Right cardiac atrium (tissue), 5 donors: Measurements from ENCODE around the gene TTLL11. TPM values are rescaled to one million over a fixed set of nuclear protein-coding genes. Genes with fewer than 3 reads are reported as not detected.

Experiments used
- ATAC-seq, 2 donors: fragments of 200-7000 bp; cut with Tn5 transposase; one replicate each; pipeline versions ENCODE4 v1.8.0 to v1.9.1; 2020; ENCODE audit warnings: moderate library complexity in 2 of 2, mild to moderate bottlenecking in 1 of 2
- DNase-seq, 3 donors: peaks; one replicate each; pipeline ENCODE4 v3.0.0-alpha.2; 2020
- H3K27ac ChIP-seq: one replicate; pipeline ENCODE4 v1.5.1; 2013; ENCODE audit warnings: mild to moderate bottlenecking, low read length, control low read depth, moderate library complexity
- H3K27me3 ChIP-seq: one replicate; pipeline ENCODE4 v1.6.1; 2013; ENCODE audit not compliant: control insufficient read depth, insufficient read depth
- H3K4me1 ChIP-seq: one replicate; pipeline ENCODE4 v1.6.1; 2013; ENCODE audit warnings: low read length; ENCODE audit not compliant: control insufficient read depth, insufficient read depth
- H3K4me3 ChIP-seq: one replicate; pipeline ENCODE4 v1.5.1; 2013; ENCODE audit warnings: low read length, control low read depth
- H3K9me3 ChIP-seq: one replicate; pipeline ENCODE4 v1.6.1; 2013; ENCODE audit warnings: low read length; ENCODE audit not compliant: control insufficient read depth
- WGBS: extraction: QIAGEN DNeasy Blood & Tissue Kit; methylation state at CpG from one replicate; pipeline ENCODE4 v1.1.7; 2013; 5-methylcytosine and 5-hydroxymethylcytosine counted together
- intact Hi-C, 4 donors: fragments of 100-400 bp; cut with DNase I; formaldehyde crosslinking; loops; one replicate each; pipeline versions ENCODE4 v1.11.0 to v1.14.0; 2022 to 2023
- polyA plus RNA-seq: library from polyadenylated mRNA; stranded (reverse); fragments of 200-250 nt; gene quantifications from one replicate; pipeline ENCODE4 v1.2.3, GENCODE V29; 2013
- total RNA-seq, 4 donors: library from RNA; stranded (reverse); fragmentation: NEBNext Ultra II Directional; extraction: Animal tissue kit (Norgen Biotek cat#: 25700); gene quantifications; one replicate each; pipeline ENCODE4 v1.2.1, GENCODE V29; 2021
- donor health status: healthy with polysubstance abuse.
- donor health status: DM: no; HTN: yes; CAD: no.
- donor health status: DM: no; HTN: no; CAD: no.
- donor health status: DM: no; HTN: yes; CAD: no; lungs with severe emphysema.
- donor health status: DM: yes; HTN: yes; CAD: no.

Gene TTLL11
- total and polyA plus RNA-seq, 5 donors: 3.4 to 8.6 (median 5.7) TPM

GRCh38 chr9:121946465-121946864 is 146.6 kb downstream of the TTLL11 start:
- Histone ChIP-seq H3K27me3 (no peaks in the 10 kb centered on the region), H3K27ac (no peak overlapping the region), H3K4me1 (no peaks in the 10 kb centered on the region), H3K4me3 (no peak overlapping the region), H3K9me3 (no peaks in the 10 kb centered on the region)
- DNase-seq (no peak), ATAC-seq (no peak)
- WGBS: 89% methylated on average over 5 of the region's 5 CpGs
- intact Hi-C loops: no loop called here

GRCh38 chr9:121945849-121946248 is 147.3 kb downstream of the TTLL11 start:
- H3K27ac ChIP-seq: no peak overlapping the region
- ATAC-seq: no peak
- H3K9me3 ChIP-seq: no peaks in the 10 kb centered on the region
- no peaks in the 10 kb centered on the region for H3K4me1 ChIP-seq
- intact Hi-C loops: no loop called here
- H3K4me3 ChIP-seq: no peak overlapping the region
- 89% methylated on average over 4 of the region's 4 CpGs for WGBS
- no peak for DNase-seq
- no peaks in the 10 kb centered on the region for H3K27me3 ChIP-seq

GRCh38 chr9:121945281-121945680 is 147.8 kb downstream of the TTLL11 start:
- Histone ChIP-seq H3K4me1 (no peaks in the 10 kb centered on the region), H3K4me3 (no peak overlapping the region), H3K27ac (no peak overlapping the region), H3K27me3 (no peaks in the 10 kb centered on the region), H3K9me3 (no peaks in the 10 kb centered on the region)
- ATAC-seq (no peak), DNase-seq (no peak)
- intact Hi-C loops: no loop called here
- WGBS: 90% methylated on average over 4 of the region's 4 CpGs

- Histone ChIP-seq H3K9me3 (no peaks in the 10 kb centered on the region), H3K4me3 (no peak overlapping the region), H3K27ac (no peak overlapping the region), H3K4me1 (no peaks in the 10 kb centered on the region), H3K27me3 (no peaks in the 10 kb centered on the region)
- intact Hi-C loops: no loop called here
- ATAC-seq: no peak
- DNase-seq: no peak
- 84% methylated on average over 5 of the region's 5 CpGs for WGBS
Observed at GRCh38 chr9:121944711-121945191, 148.4 kb downstream of the TTLL11 start.

GRCh38 chr9:121943463-121943862 is 149.6 kb downstream of the TTLL11 start:
- Histone ChIP-seq H3K4me3 (no peak overlapping the region), H3K4me1 (no peaks in the 10 kb centered on the region), H3K27me3 (no peaks in the 10 kb centered on the region), H3K27ac (no peak overlapping the region), H3K9me3 (no peaks in the 10 kb centered on the region)
- WGBS: 95% methylated on average over 2 of the region's 2 CpGs
- no peak for ATAC-seq
- no peak for DNase-seq
- intact Hi-C loops: no loop called here

- intact Hi-C loops: no loop called here
- Histone ChIP-seq H3K27me3 (no peaks in the 10 kb centered on the region), H3K9me3 (no peaks in the 10 kb centered on the region), H3K4me3 (no peak overlapping the region), H3K4me1 (no peaks in the 10 kb centered on the region), H3K27ac (no peak overlapping the region)
- 93% methylated on average over 15 of the region's 15 CpGs for WGBS
- ATAC-seq (no peak), DNase-seq (no peak)
Observed at GRCh38 chr9:121942866-121943382, 150.2 kb downstream of the TTLL11 start.

GRCh38 chr9:121942313-121942712 is 150.8 kb downstream of the TTLL11 start:
- Histone ChIP-seq H3K27ac (no peak overlapping the region), H3K4me3 (no peak overlapping the region), H3K9me3 (no peaks in the 10 kb centered on the region), H3K4me1 (no peaks in the 10 kb centered on the region), H3K27me3 (no peaks in the 10 kb centered on the region)
- DNase-seq (no peak), ATAC-seq (no peak)
- WGBS: 92% methylated on average over 7 of the region's 7 CpGs
- intact Hi-C loops: no loop called here

GRCh38 chr9:121939643-121940042 is 153.5 kb downstream of the TTLL11 start:
- no peaks in the 10 kb centered on the region for H3K27me3 ChIP-seq
- no peak overlapping the region for H3K27ac ChIP-seq
- no peak for DNase-seq
- no peak overlapping the region for H3K4me3 ChIP-seq
- H3K9me3 ChIP-seq: no peaks in the 10 kb centered on the region
- no peaks in the 10 kb centered on the region for H3K4me1 ChIP-seq
- WGBS: 78% methylated on average over 10 of the region's 10 CpGs
- intact Hi-C loops: no loop called here
- no peak for ATAC-seq

GRCh38 chr9:121938621-121939020 is 154.5 kb downstream of the TTLL11 start:
- DNase-seq: no peak
- Histone ChIP-seq H3K4me3 (no peak overlapping the region), H3K27me3 (no peaks in the 10 kb centered on the region), H3K9me3 (no peaks in the 10 kb centered on the region), H3K27ac (no peak overlapping the region), H3K4me1 (no peaks in the 10 kb centered on the region)
- intact Hi-C loops: no loop called here
- ATAC-seq: no peak
- WGBS: 89% methylated on average over 3 of the region's 3 CpGs

- H3K27me3 ChIP-seq: no peaks in the 10 kb centered on the region
- H3K4me3 ChIP-seq: no peak overlapping the region
- no peaks in the 10 kb centered on the region for H3K9me3 ChIP-seq
- intact Hi-C loops: no loop called here
- ATAC-seq: no peak
- no peak for DNase-seq
- H3K27ac ChIP-seq: no peak overlapping the region
- WGBS: 97% methylated on average over 2 of the region's 2 CpGs
- no peaks in the 10 kb centered on the region for H3K4me1 ChIP-seq
Observed at GRCh38 chr9:121937240-121937639, 155.9 kb downstream of the TTLL11 start.

GRCh38 chr9:121935739-121936138 is 157.4 kb downstream of the TTLL11 start:
- no peak overlapping the region for H3K4me3 ChIP-seq
- intact Hi-C loops: no loop called here
- no peaks in the 10 kb centered on the region for H3K27me3 ChIP-seq
- no peaks in the 10 kb centered on the region for H3K9me3 ChIP-seq
- DNase-seq: no peak
- no peak overlapping the region for H3K27ac ChIP-seq
- no peaks in the 10 kb centered on the region for H3K4me1 ChIP-seq
- ATAC-seq: no peak
- 92% methylated on average over 9 of the region's 9 CpGs for WGBS

GRCh38 chr9:121930956-121931355 is 162.2 kb downstream of the TTLL11 start:
- no peak overlapping the region for H3K27ac ChIP-seq
- ATAC-seq (no peak), DNase-seq (no peak)
- H3K27me3 ChIP-seq: no peaks in the 10 kb centered on the region
- no peaks in the 10 kb centered on the region for H3K4me1 ChIP-seq
- WGBS: 86% methylated on average over 5 of the region's 5 CpGs
- H3K9me3 ChIP-seq: no peaks in the 10 kb centered on the region
- H3K4me3 ChIP-seq: no peak overlapping the region
- intact Hi-C loops: no loop called here
